ENCODE results near the gene IGF1R. TPM values are rescaled to one million over a fixed set of nuclear protein-coding genes. Genes with fewer than 3 reads are reported as not detected.

IGF1R gene
- total and polyA plus RNA-seq, 2 of the 8 experiments (the other 6 are each of a cell fraction or from before 2014, with no cell fraction given), result 32.9 to 109 TPM

DNA sequence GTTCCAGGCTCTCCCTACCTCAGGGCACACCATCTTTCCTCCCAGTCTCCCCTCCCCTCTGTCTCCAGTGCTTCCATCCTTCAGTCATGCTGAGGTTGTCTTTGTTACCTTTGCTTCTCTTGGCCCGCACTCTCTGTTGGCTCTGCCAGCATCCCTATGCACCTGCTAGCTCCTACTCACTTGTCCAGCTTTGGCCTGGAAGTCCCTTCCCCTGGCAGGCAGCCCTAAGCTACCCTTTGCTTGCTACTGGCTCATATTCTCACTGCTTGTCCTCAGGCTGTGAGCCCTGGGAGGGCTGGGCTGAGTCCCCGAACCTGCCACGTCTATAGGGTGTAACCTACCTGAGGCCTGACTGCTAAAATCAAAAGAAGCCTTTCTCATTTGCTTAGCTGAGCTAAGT is 236.6 kb downstream of the IGF1R start:
- DNase-seq (ENCODE audit: low read depth in 1 of 2, low spot score in 2 of 2) (no peak), FAIRE-seq (no peak)
- H3K27ac ChIP-seq (ENCODE audit: low read depth, low read length), result no peak overlapping the region
- H3K14ac ChIP-seq (ENCODE audit: insufficient read length), result no peak overlapping the region
- POLR2A ChIA-PET (ENCODE audit: partially characterized antibody), result interaction anchor here (0.6 kb wide), 1 partner anchor 234 kb away, joined by 3 read pairs; no protein-coding TSS in a partner anchor
- H3K4me1 ChIP-seq (replicated peaks in 1 of 4; ENCODE audit: control insufficient read depth in 3 of 4, insufficient read depth in 4 of 4, low read length in 3 of 4), result peaks cover 0 to 12% (median 5%) of the 10 kb centered on the region in 4 experiments; a peak in 5 of 7 replicates
- no peak overlapping the region for H2BK12ac ChIP-seq (ENCODE audit: low read depth, low read length)
- H3K23ac ChIP-seq (ENCODE audit: insufficient read length), result no peak overlapping the region
- no peak overlapping the region for H3K4me2 ChIP-seq (ENCODE audit: insufficient read depth in 1 of 2, low read depth in 2 of 2, low read length in 2 of 2)
- H3K4ac ChIP-seq (replicated peaks; ENCODE audit: insufficient read length, low read depth, low read length), result no peak overlapping the region
- no peaks in the 10 kb centered on the region for H3K27me3 ChIP-seq (replicated peaks in 1 of 4; ENCODE audit: control insufficient read depth in 3 of 4, extremely low read depth in 1 of 4, insufficient read depth in 3 of 4, low read length in 3 of 4)
- no peak overlapping the region for H3K4me3 ChIP-seq (ENCODE audit: extremely low read depth in 1 of 4, insufficient read depth in 2 of 4, low read depth in 3 of 4, low read length in 4 of 4)
- H3K36me3 ChIP-seq (ENCODE audit: control insufficient read depth in 2 of 4, insufficient read depth in 4 of 4, low read length in 3 of 4), result no peaks in the 10 kb centered on the region; a peak in 1 of 8 replicates
- H4K20me1 ChIP-seq (replicated peaks in 1 of 2; ENCODE audit: control insufficient read depth in 1 of 2, insufficient read depth in 2 of 2, low read length in 2 of 2), result peaks cover 8 to 13% of the 10 kb centered on the region in 2 experiments
- H2AFZ ChIP-seq (ENCODE audit: low read length), result no peak overlapping the region
- 91% methylated on average over 3 of the region's 3 CpGs; no CpG with 5 or more reads in 1 of the 2 experiments for WGBS, 2 experiments (ENCODE audit: extremely low coverage in 1 of 2, insufficient coverage in 1 of 2, insufficient read length in 1 of 2, insufficient replicate concordance in 2 of 2, low coverage in 1 of 2, low lambda C conversion rate in 2 of 2, missing lambda C conversion rate in 1 of 2)
- H4K5ac ChIP-seq (ENCODE audit: insufficient read length, low read depth, low read length), result no peak overlapping the region
- H3K23me2 ChIP-seq (ENCODE audit: low read depth, low read length), result no peaks in the 10 kb centered on the region
- no peaks in the 10 kb centered on the region for H3K9me3 ChIP-seq (ENCODE audit: insufficient read depth in 2 of 2, low read depth in 1 of 2, low read length in 1 of 2)
- H2BK5ac ChIP-seq (ENCODE audit: low read depth, low read length), result peak overlapping the region; percentile 18; the same call in 1 of the 2 replicates
- no peak overlapping the region for H2BK20ac ChIP-seq (ENCODE audit: low read length)
- no peak for TF ChIP-seq BCL11A (IDR thresholded peaks at IDR 0.05; ENCODE audit: low read depth in 2 of 2, low read length in 2 of 2)
- H2BK15ac ChIP-seq (ENCODE audit: low read length), result no peak overlapping the region
- CTCF ChIA-PET (ENCODE audit: partially characterized antibody), result interaction anchor here (0.9 to 1.0 kb wide), 3 partner anchors 11 to 225 kb away, joined by 3 read pairs; no protein-coding TSS in a partner anchor
- H3K18ac ChIP-seq (ENCODE audit: extremely low read depth, low read length), result no peak overlapping the region
- H2BK120ac ChIP-seq (replicated peaks; ENCODE audit: low read depth, low read length), result no peak overlapping the region
- H3K79me2 ChIP-seq (ENCODE audit: control insufficient read depth in 1 of 2, insufficient read depth in 2 of 2, low read length in 2 of 2), result peaks cover 4 to 95% of the 10 kb centered on the region in 2 experiments; a peak in 3 of 4 replicates
- no peak overlapping the region for H4K91ac ChIP-seq (replicated peaks; ENCODE audit: insufficient read length, low read length)
- no peak overlapping the region for H3K56ac ChIP-seq (replicated peaks; ENCODE audit: insufficient read length, low read depth, low read length)
- peaks cover 14% of the 10 kb centered on the region for H3K79me1 ChIP-seq (ENCODE audit: low read depth, low read length)
- H3K9ac ChIP-seq (replicated peaks in 1 of 4; ENCODE audit: extremely low read depth in 1 of 4, low read depth in 3 of 4, low read length in 3 of 4), result no peak overlapping the region
- H2AK5ac ChIP-seq (ENCODE audit: low read depth, low read length), result no peak overlapping the region
- no peak overlapping the region for H4K8ac ChIP-seq (ENCODE audit: extremely low read depth, insufficient read depth, low read length)
